Measurements from ENCODE around the gene PRUNE2. TPM values are rescaled to one million over a fixed set of nuclear protein-coding genes. Genes with fewer than 3 reads are reported as not detected.

Gene PRUNE2
- total RNA-seq, 1 donor from 2014 or later, result 63.8 TPM

DNA sequence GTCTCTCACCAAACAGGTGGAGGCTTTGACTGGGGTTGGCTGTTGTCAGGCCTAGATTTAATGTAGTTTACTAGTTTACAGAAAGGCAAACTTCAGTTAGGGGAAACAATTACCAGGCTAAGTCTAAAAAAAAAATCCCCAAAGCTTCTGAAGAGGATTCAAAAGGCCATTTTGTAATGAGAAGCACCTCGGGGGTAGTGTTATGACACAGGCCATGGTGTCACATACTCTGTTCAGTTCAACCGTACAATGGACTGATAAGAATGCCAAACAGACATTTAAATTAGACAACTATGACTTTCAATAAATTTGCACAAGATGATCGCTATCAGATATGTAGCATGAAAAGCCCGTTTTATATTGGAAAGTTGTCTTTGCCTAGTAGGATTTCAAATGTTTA, 261.7 kb downstream of the PRUNE2 start:
- Mint-ChIP-seq H3K27ac (ENCODE audit: unreplicated experiment) (no peak overlapping the region), H3K9me3 (ENCODE audit: unreplicated experiment) (no peaks in the 10 kb centered on the region), H3K4me1 (ENCODE audit: low read depth, unreplicated experiment) (no peaks in the 10 kb centered on the region), H3K4me3 (ENCODE audit: unreplicated experiment) (no peak overlapping the region), H3K36me3 (ENCODE audit: unreplicated experiment) (no peaks in the 10 kb centered on the region), H3K27me3 (ENCODE audit: unreplicated experiment) (peaks cover 5% of the 10 kb centered on the region)
- no peak for DNase-seq
- TF ChIP-seq, protein P1, sequence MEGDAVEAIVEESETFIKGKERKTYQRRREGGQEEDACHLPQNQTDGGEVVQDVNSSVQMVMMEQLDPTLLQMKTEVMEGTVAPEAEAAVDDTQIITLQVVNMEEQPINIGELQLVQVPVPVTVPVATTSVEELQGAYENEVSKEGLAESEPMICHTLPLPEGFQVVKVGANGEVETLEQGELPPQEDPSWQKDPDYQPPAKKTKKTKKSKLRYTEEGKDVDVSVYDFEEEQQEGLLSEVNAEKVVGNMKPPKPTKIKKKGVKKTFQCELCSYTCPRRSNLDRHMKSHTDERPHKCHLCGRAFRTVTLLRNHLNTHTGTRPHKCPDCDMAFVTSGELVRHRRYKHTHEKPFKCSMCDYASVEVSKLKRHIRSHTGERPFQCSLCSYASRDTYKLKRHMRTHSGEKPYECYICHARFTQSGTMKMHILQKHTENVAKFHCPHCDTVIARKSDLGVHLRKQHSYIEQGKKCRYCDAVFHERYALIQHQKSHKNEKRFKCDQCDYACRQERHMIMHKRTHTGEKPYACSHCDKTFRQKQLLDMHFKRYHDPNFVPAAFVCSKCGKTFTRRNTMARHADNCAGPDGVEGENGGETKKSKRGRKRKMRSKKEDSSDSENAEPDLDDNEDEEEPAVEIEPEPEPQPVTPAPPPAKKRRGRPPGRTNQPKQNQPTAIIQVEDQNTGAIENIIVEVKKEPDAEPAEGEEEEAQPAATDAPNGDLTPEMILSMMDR (IDR thresholded peaks at IDR 0.05; ENCODE audit: partially characterized antibody, unreplicated experiment), result no peak

DNA sequence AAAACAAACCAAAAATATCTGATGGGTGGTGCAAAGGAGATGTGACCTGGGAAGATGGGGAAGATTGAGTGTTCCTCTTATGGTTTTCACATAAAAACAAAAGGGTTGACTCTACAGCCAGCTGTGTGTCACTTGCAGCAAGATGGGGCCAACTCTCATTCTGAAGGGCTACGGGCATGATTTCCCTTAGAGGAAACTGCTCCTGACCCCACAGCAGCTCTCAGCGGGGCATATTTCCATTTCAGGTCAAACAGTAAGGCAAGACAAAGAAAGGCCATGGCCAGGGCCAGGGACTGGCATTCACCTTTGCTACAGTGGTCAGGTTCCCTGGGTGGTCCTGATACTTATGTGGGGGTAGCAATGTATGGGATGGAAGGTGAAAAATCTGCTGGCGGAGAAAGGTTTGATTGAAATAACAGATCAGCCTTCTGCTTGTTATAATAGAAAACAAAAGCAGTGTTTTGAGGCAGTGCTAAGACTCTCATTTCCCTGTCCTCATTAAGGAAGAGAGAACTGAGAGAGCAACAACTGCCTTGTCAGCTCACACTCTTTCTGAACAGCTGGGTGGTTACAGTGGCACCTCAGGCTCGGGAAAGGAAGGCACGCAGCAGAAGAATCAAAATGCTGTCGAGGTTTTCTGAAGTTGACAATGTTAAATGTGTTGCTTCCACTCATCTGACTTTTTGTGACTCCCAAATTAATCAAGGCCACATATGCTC, 262.4 kb downstream of the PRUNE2 start:
- TF ChIP-seq, protein P1 (IDR thresholded peaks at IDR 0.05; ENCODE audit: partially characterized antibody, unreplicated experiment), result no peak
- DNase-seq, result no peak
- H3K27me3 Mint-ChIP-seq (ENCODE audit: unreplicated experiment), result peaks cover 5% of the 10 kb centered on the region
- no peaks in the 10 kb centered on the region for H3K4me1 Mint-ChIP-seq (ENCODE audit: low read depth, unreplicated experiment)
- H3K36me3 Mint-ChIP-seq (ENCODE audit: unreplicated experiment), result no peaks in the 10 kb centered on the region
- H3K27ac Mint-ChIP-seq (ENCODE audit: unreplicated experiment), result no peak overlapping the region
- H3K9me3 Mint-ChIP-seq (ENCODE audit: unreplicated experiment), result no peaks in the 10 kb centered on the region
- H3K4me3 Mint-ChIP-seq (ENCODE audit: unreplicated experiment), result no peak overlapping the region

DNA sequence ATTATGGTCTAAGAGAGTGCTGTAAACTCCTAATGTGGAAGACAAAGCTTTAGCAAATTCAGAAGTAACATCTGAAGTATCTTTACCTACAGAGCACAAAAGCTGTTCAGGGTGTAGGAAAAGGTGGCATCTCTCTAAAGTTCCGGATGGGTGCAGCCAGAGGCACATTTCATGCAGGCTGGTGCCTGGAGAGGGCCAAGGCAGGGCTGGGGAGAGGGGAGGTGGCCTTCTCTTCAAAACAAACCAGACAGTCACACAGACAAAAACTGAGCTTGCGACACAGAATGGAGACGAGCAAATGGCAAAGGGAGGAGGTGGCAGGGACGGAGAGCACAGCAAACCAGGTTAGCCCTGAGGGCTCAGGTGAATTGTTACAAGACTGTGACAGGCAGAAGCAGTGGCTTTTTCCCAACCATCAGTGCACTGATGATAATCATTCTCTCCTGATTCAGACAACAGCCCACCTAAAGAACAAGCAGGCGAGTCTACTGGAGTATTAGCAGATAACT, 263.2 kb downstream of the PRUNE2 start:
- TF ChIP-seq, protein P1 (IDR thresholded peaks at IDR 0.05; ENCODE audit: partially characterized antibody, unreplicated experiment), result no peak
- no peaks in the 10 kb centered on the region for H3K9me3 Mint-ChIP-seq (ENCODE audit: unreplicated experiment)
- no peak for DNase-seq
- no peaks in the 10 kb centered on the region for H3K4me1 Mint-ChIP-seq (ENCODE audit: low read depth, unreplicated experiment)
- no peak overlapping the region for H3K4me3 Mint-ChIP-seq (ENCODE audit: unreplicated experiment)
- H3K36me3 Mint-ChIP-seq (ENCODE audit: unreplicated experiment), result no peaks in the 10 kb centered on the region
- H3K27me3 Mint-ChIP-seq (ENCODE audit: unreplicated experiment), result peaks cover 4% of the 10 kb centered on the region
- no peak overlapping the region for H3K27ac Mint-ChIP-seq (ENCODE audit: unreplicated experiment)

DNA sequence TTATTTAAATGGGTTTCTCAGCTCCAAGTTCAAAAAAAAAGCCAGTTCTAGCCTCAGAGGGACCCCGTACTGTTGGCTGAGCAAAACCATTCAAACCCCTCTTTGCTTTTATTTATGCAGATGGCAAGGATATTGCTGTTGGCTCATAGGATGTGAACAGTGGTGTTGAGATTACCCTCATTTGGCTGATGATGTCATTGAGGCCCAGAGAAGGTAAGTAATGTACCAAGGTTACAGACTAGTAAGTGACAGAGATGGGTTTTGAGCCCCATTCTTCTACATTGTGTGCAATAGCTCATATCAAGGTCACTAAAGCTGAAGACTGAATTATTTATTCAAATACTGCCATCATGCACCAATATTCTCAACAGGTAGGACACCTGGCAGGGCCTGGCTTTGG, 263.8 kb downstream of the PRUNE2 start:
- DNase-seq, result no peak
- Mint-ChIP-seq H3K9me3 (ENCODE audit: unreplicated experiment) (no peaks in the 10 kb centered on the region), H3K27ac (ENCODE audit: unreplicated experiment) (no peak overlapping the region), H3K4me1 (ENCODE audit: low read depth, unreplicated experiment) (no peaks in the 10 kb centered on the region), H3K36me3 (ENCODE audit: unreplicated experiment) (no peaks in the 10 kb centered on the region), H3K4me3 (ENCODE audit: unreplicated experiment) (no peak overlapping the region), H3K27me3 (ENCODE audit: unreplicated experiment) (peaks cover 3% of the 10 kb centered on the region)
- TF ChIP-seq, protein P1 (IDR thresholded peaks at IDR 0.05; ENCODE audit: partially characterized antibody, unreplicated experiment), result no peak

DNA sequence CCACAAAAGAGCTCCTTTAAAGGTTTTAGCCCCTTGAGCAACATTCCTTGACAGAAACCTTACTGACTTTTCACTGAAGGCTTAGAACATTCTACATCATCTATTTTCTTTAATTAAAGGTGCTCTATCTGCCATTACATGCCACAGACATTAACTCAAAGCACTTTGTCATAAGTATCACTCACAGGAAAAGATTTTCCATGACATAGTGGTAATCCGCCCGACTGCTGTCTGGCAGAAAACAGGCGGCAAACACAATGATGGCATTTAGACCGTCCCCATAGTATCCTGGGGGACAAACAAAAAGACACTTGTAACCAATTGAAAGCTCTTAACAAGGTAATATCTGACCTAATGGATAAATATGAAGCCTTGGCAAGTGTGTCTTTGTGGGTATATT, 267.9 kb downstream of the PRUNE2 start:
- H3K9me3 Mint-ChIP-seq (ENCODE audit: unreplicated experiment), result no peaks in the 10 kb centered on the region
- no peak for DNase-seq
- H3K36me3 Mint-ChIP-seq (ENCODE audit: unreplicated experiment), result no peaks in the 10 kb centered on the region
- H3K4me3 Mint-ChIP-seq (ENCODE audit: unreplicated experiment), result no peak overlapping the region
- H3K27me3 Mint-ChIP-seq (ENCODE audit: unreplicated experiment), result no peaks in the 10 kb centered on the region
- TF ChIP-seq, protein P1 (IDR thresholded peaks at IDR 0.05; ENCODE audit: partially characterized antibody, unreplicated experiment), result no peak
- H3K27ac Mint-ChIP-seq (ENCODE audit: unreplicated experiment), result no peak overlapping the region
- no peaks in the 10 kb centered on the region for H3K4me1 Mint-ChIP-seq (ENCODE audit: low read depth, unreplicated experiment)
